HG03064 (cell line): ENCODE measurements around the gene CDCA4.
"Not testable (repeated sequence)": the region's sequence is repeated elsewhere in the genome, so short reads cannot be mapped to it uniquely, and the experiment has no call there.

Experiments used
- ATAC-seq: cut with Tn5 transposase; IDR thresholded peaks from one replicate; pipeline ENCODE4 v1.9.1; 2021; ENCODE audit warnings: low read depth; ENCODE audit not compliant: unreplicated experiment

Gene CDCA4

DNA sequence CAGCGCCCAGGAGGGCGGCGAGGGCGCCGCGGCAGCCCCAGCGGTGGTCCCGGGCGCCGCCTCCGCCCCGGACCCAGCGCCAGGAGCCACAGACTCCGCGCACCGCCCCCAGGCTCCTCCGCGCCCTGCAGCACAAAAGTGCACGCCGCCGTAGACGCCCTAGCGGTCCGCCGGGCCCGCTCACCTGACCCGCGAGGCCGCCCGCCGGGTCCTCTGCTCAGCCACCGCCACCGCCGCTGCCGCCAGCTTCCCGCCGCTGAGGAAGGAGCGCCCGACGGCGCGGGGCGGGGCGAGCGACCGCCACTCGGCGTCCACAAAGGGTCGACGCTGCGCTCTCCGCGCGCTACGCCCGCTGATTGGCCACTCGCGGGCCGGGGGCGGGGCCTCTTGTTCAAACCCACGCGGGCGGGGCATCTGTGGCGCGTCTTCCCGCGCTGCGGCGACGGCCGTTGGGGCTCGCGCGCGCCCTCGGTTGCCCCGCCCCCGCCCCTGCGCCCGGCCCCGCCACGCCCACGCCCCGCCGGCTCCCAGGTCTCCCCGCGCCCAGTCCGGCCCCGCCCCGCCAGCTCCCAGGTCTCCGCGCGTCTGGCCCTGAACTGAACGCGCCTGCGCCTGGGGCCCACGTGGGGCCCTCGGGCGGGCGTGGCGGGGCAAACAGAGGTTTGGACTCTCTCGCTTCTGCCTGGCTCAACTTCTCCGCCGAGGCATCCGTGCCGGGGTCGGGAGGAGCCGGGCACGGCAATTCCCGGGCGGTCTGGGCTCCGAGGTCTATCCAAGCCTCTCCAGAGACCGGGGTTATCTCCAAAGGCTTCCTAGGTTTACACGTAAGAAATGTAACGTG, at the start of gene CDCA4:
Gene CDCA4 (minus strand): TSS at position 269 of the 841 bp plus-strand sequence. CDS start 9,154 bp downstream, outside the sequence.
- ATAC-seq, result peak; percentile 73

DNA sequence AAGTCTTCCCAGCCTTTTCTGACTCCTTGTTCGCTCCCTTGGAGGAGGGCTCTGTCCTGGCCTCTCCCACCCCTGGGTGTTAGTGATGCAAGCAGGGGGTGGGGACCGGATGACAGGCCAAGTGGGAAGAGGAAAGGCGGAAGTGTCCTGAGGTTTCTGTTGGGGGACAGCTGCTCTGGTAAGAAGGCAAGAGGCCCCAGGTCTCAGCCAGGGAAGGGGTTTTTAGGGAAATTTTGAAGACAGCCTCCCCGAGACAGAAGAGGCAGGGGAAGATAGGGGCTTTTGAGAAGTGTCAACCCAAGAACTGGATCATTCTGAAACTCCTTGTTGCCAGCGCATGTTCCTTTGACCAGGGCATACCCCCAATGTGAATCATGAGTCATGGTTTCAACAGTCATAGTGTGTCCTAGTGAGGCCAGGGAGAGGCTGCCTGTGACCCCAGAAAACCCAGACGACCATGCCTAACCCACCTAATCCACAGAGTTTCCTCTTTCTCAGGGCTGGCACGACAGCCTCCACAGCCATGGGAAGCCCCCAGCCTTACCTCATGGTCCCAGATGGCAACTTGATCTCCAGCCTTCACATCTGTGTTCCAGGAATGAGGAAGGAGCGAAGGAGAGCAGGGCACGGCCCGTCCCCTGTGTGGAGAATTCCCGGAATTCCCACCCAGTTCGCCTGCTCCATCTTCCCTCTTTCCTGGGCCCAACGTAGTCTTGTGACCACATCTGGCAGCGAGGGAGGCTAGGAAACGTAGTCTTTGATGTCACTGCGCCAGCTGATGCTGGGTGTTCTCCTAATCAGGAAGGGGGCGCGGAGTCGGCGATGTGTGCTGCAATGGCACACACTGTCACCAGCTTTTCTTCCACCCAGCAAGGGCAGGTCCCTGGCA, 49.2 kb upstream of the CDCA4 start:
- peak; percentile 37 for ATAC-seq

DNA sequence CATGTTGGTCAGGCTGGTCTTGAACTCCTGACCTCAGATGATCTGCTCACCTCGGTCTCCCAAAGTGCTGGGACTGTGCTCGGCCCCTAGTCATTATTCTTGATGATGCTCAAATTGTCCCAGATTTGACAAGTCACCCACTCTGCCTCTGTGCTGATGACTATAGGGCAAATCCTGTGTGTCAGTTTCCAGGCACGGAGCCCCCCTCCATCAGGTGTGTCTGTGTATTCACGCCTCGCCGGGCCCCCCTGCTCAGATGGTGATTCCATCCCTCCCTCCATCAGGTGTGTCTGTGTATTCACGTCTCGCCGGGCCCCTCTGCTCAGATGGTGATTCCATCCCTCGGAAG, 48.6 kb upstream of the CDCA4 start:
- no peak for ATAC-seq

DNA sequence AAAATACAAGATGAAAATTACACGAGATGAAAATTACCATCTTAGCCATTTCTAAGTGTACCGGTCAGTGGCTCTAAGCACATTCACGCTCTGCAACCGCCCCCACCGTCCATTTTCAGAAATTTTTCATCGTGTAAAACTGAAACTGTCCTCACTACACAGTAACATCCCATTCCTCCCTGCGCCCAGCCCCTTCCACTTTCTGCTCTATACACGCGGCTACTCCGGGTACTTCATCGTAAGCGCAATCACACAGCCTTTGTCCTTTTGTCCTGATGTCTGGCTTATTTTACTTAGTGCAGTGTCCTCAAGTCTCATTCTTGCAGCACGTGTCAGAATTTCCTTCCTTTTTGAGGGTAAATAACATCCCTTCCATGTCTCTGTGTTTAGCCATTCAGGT, 47.9 kb upstream of the CDCA4 start:
- ATAC-seq, result no peak

DNA sequence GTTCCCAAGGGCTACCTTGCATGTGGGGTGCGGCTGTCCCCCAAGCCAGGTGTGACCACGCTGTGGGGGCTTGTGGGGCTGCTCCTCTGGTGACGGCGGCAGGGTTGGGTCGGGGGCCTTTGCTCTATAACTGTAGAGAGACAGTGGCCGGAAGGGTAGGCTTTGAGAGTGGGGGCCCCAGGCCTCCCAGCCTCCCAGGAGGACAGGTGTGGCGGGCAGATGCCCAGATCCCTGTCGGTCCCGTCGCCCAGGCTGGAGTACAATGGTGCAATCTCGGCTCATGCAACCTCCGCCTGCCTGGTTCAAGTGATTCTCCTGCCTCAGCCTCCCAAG, 47.1 kb upstream of the CDCA4 start:
- no peak for ATAC-seq

DNA sequence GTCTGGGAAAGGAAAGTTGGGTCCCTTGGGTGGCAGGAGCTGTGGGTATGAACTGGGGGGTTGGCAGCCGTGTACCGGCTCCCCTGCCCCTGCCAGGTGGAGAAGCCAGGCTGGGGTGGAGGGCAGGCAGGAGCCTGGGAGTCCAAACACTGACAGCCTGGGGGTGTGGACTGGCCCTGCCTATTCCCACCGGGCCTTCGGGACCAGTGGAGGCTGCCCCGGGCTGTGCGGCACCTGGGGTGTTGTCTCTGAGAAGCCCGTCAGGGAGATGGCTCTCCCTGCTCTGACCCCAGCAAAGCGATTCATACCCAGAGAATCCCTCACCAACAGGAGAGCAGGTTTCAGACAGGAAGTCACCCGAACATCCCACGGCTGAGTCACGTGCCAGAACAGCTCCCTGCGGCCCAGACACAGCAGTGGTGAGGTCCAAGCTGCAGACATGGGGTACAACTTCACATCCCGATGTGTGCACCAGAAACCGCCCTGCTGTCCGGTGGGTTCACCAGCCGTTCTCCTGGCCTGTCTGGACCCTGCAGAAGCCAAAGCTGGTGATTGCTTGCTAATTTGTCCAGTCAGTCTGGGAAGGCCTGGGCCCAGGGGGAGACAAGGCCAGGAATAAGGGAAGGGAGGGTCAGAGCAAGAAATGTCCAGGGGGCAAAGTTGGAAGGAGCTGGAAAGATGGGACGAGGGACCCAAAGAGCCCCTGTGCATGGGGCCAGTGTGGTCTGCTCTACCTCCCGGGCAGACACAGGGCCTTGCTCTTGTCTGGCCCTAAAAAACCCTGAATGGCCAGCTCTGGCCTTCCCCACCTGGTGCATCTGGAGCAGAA, 46.5 kb upstream of the CDCA4 start:
- ATAC-seq, result no peak

DNA sequence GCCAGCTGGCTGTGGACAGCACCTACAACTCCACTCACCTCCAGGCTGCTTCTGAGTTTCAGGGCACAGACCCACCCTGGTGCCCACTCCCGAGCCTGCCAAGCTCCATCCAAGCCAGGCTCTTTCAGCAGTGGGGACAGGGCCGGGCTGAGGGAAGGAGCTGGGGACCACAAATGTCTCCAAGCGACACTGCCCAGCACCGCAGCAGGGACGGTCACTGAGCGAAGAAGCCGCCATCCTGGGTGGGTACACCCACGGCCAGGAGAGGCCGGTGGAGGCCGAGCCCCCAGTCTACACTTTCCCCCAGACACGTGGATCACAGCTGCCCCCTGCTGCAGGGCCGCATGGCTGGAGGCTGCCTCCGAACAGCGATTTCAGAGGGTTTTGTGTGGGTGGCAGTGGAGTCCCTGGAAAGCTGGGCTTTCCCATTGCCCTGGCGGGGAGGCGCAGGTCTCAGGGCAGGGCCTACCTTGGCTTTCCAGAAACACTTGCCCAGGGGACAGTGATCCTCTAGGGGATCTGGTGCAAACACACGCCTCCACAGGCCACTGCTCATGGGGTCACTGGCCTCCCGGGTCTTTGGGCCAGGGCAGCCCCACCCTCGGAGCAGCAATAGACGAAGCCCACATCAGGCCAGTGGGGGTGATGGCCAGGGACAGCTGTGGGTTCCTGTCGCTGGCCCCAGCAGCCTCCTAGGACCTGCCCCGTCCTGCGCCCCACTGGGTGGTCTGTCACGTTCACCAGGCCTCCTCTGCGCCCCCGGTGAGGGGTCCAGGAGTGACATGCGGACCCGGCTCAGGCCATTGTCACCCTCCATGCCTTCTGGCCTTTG, 45.6 kb upstream of the CDCA4 start:
- ATAC-seq, result no peak

DNA sequence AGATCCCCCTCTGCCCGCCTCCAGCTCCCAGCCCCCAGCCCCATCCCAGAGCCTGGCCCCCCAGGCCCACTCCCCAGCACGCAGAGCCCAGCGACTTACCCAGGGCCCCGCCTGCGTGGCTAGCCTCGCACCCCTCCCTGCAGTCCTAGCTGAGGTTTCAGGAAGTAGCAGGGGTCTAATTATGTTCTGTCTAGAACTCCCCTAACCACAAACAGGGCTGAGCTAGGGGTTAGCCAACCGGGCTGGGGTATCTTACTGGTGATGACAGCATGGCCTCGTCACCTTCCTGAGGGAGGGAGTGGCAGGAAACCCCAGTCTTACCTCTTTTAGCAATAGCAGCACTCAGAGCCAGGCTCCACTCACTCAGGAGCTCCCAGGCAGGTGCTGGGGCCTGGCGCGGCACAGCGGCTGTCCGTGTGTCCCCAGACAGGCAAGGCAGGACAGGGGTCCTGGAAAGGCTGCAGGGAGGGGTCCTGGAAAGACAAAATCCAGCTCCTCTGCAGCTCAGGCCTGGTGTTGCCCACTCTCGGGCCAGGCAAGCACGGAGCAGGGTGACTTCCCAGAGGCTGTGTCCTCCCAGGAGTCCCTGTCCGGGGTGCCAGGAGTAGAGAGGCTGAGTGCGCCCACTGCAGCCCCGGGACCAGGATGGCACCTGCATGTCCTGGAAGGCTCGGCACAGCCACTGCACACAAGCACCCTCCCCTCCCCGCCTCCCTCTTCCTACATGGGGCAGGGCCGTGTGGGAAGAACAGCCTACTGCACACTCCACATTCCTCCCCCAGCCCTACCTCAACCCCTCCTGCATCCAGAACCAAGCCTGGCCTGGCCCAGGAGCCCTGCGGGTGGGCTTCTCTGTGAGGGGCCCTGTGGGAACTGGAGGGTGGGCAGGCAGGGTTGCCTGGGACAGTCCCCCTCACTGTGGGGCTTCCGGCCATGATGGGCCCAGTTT, 44.7 kb upstream of the CDCA4 start, which contains the start of gene GPR132:
Gene GPR132 (minus strand): TSS at position 151 of the 949 bp plus-strand sequence. CDS start 10,010 bp downstream, outside the sequence.
- no peak for ATAC-seq

DNA sequence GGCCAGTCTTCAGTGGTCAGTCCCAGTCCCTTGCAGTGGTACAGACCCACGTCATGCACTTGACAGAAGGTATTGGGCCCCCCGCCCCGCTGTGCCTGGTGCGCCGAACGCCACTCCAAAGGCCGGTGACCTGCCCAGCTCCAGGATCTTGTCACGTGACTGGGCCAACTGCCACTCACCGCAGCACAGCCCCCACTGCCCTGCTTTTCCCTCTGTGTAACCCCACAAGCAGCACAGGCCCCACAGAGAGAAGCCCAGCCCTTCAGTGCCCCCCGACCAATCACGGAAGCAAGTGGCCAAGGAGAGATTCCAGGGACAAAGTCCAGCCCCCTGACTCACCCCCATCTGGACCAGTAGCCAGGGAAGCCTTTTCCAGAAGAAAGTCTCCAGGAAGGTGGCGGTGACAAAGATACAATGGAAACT, 43.8 kb upstream of the CDCA4 start:
- no peak for ATAC-seq

DNA sequence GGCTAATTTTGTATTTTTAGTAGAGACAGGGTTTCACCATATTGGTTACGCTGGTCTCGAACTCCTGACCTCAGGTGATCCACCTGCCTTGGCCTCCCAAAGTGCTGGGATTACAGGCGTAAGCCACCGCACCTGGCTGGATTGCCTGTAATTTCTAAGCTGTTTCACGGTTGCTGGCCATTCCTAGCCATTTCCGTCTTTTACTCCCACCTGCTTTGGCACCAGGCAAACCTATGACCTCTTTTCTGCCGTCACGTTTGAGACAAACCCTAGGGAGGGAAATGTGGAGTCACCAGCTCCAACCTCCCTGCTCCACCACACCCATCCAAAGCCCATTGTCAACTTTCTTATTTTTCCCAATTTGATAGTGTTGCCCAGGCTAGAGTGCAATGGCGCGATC, 43.1 kb upstream of the CDCA4 start:
- no peak for ATAC-seq

DNA sequence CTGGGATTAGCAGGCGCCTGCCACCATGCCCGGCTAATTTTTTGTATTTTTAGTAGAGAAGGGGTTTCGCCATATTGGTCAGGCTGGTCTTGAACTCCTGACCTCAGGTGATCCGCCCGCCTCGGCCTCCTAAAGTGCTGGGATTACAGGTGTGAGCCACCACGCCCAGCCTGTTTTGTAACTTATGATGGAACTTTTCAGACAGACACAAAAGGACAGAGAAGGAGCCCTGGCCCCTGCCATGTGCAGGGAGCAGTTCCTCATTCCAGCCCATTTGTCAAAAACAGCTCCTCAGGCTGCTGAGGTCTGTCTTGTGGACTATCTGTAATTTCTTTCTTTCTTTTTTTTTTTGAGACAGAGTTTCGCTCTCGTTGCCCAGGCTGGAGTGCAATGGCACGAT, 42.6 kb upstream of the CDCA4 start:
- not testable (repeated sequence) for ATAC-seq

DNA sequence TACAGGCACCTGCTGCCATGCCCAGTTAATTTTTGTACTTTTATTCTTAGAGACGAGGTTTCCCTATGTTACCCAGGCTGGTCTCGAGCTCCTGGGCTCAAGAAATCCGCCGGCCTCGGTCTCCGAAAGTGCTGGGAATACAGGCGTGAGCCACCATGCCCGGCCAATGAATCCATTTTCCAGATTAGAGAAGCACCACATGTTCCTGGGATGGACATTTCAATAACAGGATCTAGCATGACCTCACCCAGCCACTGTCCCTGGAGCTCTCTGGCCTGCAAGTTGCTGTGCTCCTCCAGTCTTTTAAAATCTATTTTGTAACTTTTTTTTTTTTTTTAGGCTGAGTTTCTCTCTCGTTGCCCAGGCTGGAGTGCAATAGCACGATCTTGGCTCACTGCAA, 42.2 kb upstream of the CDCA4 start:
- ATAC-seq, result no peak

DNA sequence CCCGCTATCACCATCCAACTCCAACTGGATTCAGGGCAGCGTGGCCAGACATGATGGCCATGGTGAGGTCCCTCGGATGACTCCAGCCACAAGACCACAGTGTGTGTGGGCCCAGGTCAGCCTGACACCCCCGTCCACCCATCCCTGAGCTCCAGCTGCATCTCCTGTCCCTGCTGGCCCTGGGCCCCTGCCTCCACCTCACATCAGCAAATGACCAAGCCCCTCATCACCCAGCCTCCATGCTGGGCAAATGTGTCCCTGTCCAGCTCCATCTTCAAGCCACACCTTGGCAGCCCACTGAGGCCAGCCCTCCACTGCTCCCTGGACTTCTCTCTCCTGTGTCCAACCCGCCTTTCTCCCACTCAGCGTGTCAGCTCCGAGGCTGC, 41.2 kb upstream of the CDCA4 start:
- ATAC-seq, result no peak

DNA sequence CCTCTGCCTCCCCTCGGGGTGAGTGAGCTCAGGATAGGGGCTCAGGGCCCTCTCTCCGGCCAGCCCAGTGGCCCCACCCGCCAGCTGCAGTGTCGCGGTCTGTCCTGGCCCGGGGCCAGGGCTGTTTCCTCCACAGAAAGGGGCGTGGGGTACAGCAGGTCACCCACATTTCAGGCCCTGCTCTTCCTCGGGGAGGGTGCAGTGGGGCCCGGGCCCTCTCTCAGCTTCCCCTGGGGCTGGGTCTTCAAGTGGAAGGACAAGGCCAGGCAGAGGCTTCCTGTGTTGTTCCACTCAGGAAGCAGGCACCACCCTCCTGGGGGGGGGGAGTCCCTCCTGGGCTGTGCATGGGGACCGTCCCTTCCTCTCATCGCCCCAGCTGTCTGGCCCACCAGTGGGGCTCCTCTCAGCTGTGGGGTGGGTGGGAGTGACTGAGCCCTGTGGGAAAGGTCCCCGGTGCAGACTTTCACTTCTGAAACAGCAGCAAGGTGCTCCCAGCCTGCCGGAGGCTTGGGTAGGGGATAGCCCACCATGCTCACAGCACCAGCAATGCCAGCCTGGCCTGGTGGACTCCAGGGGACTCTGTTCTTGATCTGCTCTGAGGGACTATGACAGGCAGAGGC, 40.7 kb upstream of the CDCA4 start:
- no peak for ATAC-seq

DNA sequence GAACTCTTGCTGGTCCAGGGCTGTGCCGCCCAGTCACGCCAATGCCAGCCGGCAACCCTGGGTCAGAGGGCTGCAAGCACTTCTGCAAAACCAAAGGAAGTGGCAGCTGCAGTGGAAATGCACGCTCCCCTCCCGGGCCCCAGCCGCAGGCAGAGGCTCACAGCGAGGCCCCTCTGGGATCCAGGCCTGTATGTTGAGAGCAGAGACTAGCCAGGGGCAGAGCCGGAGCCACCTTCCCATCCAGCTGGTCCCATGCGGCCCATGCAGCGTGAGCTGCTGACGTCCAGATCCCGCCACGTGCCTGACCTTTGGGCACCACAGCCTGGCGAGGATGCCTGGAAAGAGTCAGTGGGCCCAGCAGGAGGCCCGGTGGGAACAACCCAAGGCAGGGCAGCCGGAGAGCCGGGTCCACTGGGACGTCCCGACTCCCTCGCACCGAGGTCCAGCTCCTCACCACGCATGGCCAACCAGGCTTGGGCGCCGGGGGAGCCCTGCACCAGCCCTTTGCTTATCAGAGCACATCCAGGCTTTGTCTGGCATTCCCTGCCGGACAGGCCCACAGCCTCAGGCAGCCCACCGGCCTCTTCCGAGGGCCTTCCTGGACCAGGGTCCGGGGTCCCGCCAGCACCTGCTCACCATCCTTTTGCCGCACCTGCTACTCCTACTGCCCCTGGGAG, 40.0 kb upstream of the CDCA4 start:
- no peak for ATAC-seq

DNA sequence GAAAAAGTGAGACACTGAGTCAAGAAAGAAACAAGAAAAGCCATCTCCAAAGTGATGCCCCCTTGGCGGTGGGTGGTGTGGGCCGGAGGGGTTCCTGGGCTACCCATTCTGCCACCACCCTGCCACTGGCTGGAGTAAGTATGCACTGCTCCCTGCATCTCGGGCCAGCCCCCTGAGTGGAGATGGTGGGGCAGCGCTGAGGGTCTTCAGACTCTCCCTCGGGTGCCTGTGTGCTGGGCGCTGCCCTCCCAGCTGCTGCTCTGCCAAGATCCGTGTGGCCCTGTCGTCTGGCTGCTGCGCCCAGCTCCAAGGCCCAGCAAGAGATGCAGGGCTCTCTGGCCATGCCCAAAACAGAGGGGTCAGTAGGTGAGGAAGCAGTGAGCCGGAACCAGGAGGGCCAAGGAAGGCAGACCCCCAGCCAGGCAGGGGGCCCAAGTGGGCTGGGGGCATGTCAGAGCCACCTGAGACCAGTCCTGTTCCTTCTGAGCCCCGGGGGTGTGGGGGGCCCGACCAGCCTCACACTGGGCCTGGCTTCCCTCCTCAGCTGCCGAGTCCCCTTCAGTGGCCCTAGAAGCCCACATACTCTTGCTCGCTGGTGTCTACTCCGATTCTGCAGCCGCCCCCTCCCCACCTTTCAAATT, 39.2 kb upstream of the CDCA4 start:
- ATAC-seq, result no peak
